ENCODE results near the gene PER1.
"Not testable (repeated sequence)": the region's sequence is repeated elsewhere in the genome, so short reads cannot be mapped to it uniquely, and the experiment has no call there.

PER1 gene

GRCh38 chr17:8120520-8121406, 31.4 kb downstream of the PER1 start:
- FAIRE-seq = no peak

DNA sequence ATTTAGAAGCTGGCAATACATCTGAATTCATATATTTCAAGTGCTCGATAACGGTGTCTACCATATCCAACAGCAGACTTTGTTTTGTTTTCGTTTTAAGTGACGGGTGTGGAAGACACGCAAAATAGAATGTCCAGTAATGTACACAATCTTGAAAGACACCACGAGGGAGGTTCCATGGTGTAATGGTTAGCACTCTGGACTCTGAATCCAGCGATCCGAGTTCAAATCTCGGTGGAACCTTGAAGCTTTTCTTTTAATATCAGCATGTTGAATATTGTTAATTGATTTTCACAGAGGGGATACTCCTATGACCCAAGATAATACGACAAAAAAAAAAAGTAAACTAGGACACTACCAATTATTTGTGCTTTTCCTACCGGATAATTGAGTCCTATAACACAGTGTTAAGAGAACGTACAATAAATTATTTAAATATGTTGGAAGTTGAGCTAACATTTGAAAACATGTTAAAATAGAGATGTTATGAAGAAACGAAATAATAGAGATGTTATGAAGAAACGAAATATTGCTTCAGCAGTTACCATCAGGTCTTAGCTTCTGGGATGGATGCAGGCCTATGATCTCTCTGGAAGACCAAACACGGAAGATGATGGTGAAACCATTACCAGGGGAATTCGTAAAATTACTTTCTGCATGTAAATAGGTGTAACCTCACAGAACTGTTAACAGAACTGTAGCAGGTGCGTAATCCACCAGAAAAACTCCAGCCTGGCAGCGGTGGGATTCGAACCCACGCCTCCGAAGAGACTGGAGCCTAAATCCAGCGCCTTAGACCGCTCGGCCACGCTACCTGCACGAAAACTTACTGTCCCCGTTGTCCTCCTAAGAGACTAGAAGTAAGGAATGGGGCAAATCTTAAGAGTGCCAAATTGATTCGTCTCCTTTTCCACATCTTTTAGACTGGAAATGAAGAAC, 32.4 kb downstream of the PER1 start:
- FAIRE-seq = peak; percentile 74

- FAIRE-seq = no peak
Observed at GRCh38 chr17:8118769-8119580, 33.2 kb downstream of the PER1 start.

- FAIRE-seq = no peak
Observed at GRCh38 chr17:8117980-8118768, 34.0 kb downstream of the PER1 start, which contains the start of gene ALOXE3. Gene ALOXE3, minus strand, starts transcription at chr17:8118514. Its CDS starts 524 bp downstream, at chr17:8117990.

DNA sequence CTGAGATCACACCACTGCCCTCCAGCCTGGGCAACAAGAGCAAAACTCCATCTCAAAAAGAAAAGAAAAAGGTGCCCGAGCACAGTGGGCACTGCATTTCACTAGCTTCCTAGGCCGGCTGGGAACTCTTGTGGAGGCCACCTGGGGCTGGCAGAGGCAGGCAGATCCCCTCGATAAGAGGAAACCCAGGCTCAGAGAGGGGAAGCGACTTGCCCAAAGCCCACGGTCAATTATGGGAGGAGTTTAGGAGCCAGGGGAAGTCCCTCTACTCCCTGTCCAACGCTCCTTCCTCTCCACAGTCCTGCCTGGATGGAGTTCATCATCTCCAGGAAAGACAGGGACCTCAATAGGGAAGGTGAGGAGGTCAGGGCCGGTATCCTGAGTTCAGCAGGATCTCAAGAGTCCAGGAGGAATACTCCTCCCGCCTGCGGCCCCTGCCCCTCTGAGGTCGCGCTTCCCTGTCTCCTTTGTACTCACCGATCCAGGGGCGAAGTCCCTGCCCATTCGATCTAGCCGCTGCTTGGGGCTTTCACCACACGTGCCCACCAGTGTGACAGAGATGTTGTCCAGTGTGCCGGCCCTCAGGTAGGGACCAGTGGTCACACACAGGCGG, 34.7 kb downstream of the PER1 start:
- no peak for FAIRE-seq

- no peak for FAIRE-seq
Observed at GRCh38 chr17:8116776-8117175, 35.4 kb downstream of the PER1 start.

GRCh38 chr17:8110907-8111306, 41.3 kb downstream of the PER1 start:
- FAIRE-seq = no peak

GRCh38 chr17:8110456-8110804, 41.8 kb downstream of the PER1 start:
- no peak for FAIRE-seq

GRCh38 chr17:8109661-8110455, 42.3 kb downstream of the PER1 start:
- no peak for FAIRE-seq

- FAIRE-seq = no peak
Observed at GRCh38 chr17:8108972-8109660, 43.1 kb downstream of the PER1 start.

- FAIRE-seq = not testable (repeated sequence)
Observed at GRCh38 chr17:8106980-8107379, 45.2 kb downstream of the PER1 start.

GRCh38 chr17:8105957-8106398, 46.2 kb downstream of the PER1 start:
- FAIRE-seq = no peak

GRCh38 chr17:8104911-8105310, 47.3 kb downstream of the PER1 start:
- FAIRE-seq = no peak

- no peak for FAIRE-seq
Observed at GRCh38 chr17:8103549-8103948, 48.7 kb downstream of the PER1 start.

DNA sequence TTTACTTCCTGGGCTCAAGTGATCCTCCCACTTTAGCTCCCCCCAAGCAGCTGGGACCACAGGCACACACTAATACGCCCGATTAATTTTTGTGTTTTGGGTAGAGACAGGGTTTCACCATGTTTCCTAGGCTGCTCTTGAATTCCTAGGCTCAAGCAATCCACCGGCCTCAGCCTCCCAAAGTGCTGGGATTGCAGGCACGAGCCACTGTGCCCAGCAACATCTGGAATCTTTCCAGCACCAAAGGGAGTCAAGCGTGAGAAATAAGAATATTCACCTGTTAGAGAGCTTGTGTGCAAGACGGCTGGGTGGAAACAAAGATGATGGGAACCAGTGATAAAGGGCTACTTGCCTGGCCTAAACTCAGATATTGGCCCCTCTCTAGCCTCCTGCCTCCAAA, 50.5 kb downstream of the PER1 start:
- FAIRE-seq = no peak

GRCh38 chr17:8100763-8101162, 51.4 kb downstream of the PER1 start:
- FAIRE-seq = no peak

DNA sequence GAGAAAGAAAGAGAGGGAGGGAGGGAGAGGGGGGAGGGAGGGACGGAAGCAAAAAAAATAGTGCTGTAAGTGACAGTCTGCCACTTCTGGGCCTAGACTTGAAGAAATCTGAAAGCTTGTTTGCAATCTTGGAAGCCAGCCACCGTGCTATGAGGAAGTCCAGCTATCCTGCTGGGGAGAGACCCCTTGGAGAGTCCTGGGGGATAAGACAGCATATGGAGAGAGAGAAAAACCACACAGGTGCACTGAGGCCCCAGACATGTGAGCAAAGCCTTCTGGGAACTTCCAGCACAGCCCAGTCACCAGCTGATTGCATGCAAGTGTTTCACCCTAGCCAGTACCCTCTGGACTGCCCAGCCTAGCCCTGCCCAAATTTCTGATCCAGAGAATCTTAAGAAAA, 52.1 kb downstream of the PER1 start:
- no peak for FAIRE-seq

DNA sequence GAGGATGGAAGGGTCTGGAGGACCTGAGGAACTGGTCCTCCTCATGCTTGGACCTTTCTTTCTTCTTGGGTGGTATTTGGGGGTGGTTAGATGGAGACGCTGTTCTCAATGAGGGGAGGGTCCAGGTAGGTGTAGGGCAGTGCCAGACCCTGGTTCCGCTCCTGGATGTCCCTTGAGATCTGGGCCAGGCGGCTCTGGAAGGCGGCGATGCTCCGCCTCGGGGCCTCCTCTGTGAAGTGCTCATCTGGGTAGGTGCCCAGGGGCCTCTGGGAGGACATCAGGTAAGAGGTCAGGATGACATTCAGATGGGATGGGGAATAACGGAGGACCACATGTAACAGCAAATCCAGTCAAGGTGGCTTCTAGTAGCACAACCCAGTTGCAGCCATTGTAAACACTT, 55.7 kb downstream of the PER1 start:
- FAIRE-seq = no peak

DNA sequence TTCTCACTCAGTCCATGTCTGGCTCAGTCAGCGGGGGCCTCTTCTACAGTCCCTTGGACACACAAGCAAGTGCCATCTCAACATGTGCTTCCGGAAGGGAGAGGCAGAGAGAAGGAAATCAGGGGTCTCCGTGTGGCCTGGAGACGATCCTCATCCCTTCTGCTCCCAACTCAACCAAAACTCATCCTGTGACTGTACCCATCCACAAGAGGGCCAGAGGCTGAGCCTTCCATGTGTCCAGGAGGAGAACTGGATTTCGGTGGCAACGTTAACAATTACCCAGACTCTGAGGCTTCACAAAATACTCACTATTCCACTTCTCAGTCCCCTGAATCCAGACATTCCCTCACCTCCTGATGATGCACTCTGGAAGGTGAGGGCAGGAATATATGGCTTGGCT, 56.8 kb downstream of the PER1 start:
- FAIRE-seq = no peak
